ENCODE measurements around the gene AQP9. TPM values are rescaled to one million over a fixed set of nuclear protein-coding genes. Genes with fewer than 3 reads are reported as not detected.
A peak's percentile ranks its signal among the peaks of the same experiment; 100 is the strongest.

The AQP9 gene
- total RNA-seq, 1 donor from 2014 or later: not detected

DNA sequence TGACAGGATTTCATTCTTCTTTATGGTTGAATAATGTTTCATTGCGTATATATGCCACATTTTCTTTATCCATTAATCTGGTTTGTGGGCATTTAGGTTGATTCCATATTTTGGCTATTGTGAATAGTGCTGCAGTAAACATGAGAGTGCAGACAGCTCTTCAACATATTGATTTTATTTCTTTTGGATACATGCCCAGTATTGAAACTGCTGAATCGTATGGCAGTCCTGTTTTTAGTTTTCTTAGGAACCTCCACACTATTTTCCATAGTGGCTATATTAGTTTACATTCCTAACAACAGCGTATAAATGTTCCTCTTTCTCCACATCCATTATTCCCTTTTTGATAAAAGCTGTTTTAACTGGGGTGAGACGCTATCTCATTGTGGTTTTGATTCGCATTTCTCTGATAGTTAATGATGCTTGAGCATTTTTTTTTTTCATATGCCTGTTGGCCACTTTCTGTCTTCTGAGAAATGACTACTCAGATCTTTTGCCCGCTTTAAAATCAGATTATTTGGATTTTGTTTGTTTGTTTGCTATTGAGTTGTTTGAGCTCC, 21.7 kb downstream of the AQP9 start:
- H3K4me1 Mint-ChIP-seq: peaks cover 34% of the 10 kb centered on the region
- peaks cover 7% of the 10 kb centered on the region for H3K27me3 Mint-ChIP-seq (ENCODE audit: low read depth)
- DNase-seq (ENCODE audit: low spot score in 2 of 2, unreplicated experiment in 2 of 2): no peak
- no peaks in the 10 kb centered on the region for H3K9me3 Mint-ChIP-seq
- no peak overlapping the region for H3K27ac Mint-ChIP-seq
- TF ChIP-seq, protein P1, sequence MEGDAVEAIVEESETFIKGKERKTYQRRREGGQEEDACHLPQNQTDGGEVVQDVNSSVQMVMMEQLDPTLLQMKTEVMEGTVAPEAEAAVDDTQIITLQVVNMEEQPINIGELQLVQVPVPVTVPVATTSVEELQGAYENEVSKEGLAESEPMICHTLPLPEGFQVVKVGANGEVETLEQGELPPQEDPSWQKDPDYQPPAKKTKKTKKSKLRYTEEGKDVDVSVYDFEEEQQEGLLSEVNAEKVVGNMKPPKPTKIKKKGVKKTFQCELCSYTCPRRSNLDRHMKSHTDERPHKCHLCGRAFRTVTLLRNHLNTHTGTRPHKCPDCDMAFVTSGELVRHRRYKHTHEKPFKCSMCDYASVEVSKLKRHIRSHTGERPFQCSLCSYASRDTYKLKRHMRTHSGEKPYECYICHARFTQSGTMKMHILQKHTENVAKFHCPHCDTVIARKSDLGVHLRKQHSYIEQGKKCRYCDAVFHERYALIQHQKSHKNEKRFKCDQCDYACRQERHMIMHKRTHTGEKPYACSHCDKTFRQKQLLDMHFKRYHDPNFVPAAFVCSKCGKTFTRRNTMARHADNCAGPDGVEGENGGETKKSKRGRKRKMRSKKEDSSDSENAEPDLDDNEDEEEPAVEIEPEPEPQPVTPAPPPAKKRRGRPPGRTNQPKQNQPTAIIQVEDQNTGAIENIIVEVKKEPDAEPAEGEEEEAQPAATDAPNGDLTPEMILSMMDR (IDR thresholded peaks at IDR 0.05; ENCODE audit: unreplicated experiment): no peak
- no peak overlapping the region for H3K4me3 Mint-ChIP-seq
- no peaks in the 10 kb centered on the region for H3K36me3 Mint-ChIP-seq

DNA sequence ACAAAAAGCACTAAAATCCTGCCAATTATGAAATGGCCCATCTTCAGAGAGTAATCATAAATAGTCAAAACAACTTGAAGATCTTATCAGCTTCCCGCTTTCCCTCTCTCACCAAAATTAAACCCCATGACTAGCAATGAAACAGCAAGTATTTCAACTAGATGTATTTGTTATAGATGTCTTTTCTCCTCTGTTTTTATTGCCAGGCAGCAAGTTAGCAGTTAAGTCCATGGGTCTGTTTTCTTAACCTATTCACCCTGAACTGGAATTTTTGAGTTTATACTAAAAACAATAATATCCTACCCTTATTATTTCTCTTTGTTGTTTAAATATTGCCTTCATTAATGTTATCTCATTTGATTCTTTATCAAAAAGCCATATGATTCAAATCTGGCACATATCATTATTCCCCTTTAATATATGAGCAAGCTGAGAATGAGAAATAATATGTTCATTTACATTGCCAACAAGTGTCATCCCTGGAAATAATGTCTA, 23.3 kb downstream of the AQP9 start:
- no peak overlapping the region for H3K4me3 Mint-ChIP-seq
- H3K27me3 Mint-ChIP-seq (ENCODE audit: low read depth): peaks cover 7% of the 10 kb centered on the region
- H3K36me3 Mint-ChIP-seq: no peaks in the 10 kb centered on the region
- H3K4me1 Mint-ChIP-seq: peaks cover 45% of the 10 kb centered on the region
- no peaks in the 10 kb centered on the region for H3K9me3 Mint-ChIP-seq
- DNase-seq (ENCODE audit: low spot score in 2 of 2, unreplicated experiment in 2 of 2): no peak
- no peak overlapping the region for H3K27ac Mint-ChIP-seq
- TF ChIP-seq, protein P1 (IDR thresholded peaks at IDR 0.05; ENCODE audit: unreplicated experiment): no peak

DNA sequence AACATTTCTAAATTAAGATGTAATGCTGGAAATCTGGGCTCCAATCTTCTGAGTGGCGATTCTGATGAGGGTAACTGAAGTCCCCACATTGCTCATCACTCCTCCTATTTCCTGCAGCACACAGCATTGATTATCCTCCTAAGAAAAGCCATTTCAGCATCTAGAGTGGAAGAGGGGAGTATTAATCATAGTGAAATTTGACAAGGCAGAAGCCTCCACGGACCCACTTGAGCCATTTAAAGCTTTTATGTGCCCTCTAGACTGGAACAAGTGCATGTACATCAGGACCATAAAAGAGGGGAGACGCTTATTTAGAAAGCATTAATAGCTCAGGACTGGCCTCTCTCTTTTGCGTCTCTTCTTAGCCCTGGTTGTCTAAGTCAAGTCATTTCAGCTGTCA, 25.8 kb downstream of the AQP9 start:
- H3K36me3 Mint-ChIP-seq: no peaks in the 10 kb centered on the region
- peaks cover 18% of the 10 kb centered on the region for H3K27me3 Mint-ChIP-seq (ENCODE audit: low read depth)
- no peak for DNase-seq (ENCODE audit: low spot score in 2 of 2, unreplicated experiment in 2 of 2)
- H3K9me3 Mint-ChIP-seq: no peaks in the 10 kb centered on the region
- H3K4me1 Mint-ChIP-seq: peaks cover 48% of the 10 kb centered on the region
- H3K27ac Mint-ChIP-seq: no peak overlapping the region
- TF ChIP-seq, protein P1 (IDR thresholded peaks at IDR 0.05; ENCODE audit: unreplicated experiment): no peak
- H3K4me3 Mint-ChIP-seq: no peak overlapping the region

DNA sequence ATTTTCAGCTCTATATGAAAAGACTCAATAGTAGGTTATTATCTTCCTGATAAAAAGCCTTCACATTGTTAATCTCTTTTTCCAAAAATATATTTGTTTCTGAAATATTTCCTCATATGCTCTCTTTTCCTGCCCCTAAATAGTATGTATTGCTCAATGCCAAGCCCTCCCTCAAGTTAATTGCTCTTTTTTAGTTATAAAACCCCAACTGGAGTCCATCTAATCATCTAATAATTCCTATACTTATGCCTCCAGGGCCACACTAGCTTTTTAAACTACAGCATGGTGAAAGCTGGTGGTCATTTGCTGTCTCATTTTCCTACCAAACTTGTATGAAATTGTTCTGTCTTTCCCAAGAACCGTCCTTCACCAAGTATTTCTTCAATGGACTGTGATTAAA, 26.7 kb downstream of the AQP9 start:
- Mint-ChIP-seq H3K9me3 (no peaks in the 10 kb centered on the region), H3K36me3 (no peaks in the 10 kb centered on the region), H3K27ac (no peak overlapping the region), H3K4me3 (no peak overlapping the region), H3K27me3 (ENCODE audit: low read depth) (peaks cover 18% of the 10 kb centered on the region), H3K4me1 (peaks cover 44% of the 10 kb centered on the region)
- TF ChIP-seq, protein P1 (IDR thresholded peaks at IDR 0.05; ENCODE audit: unreplicated experiment): no peak
- DNase-seq (ENCODE audit: low spot score in 2 of 2, unreplicated experiment in 2 of 2): no peak

DNA sequence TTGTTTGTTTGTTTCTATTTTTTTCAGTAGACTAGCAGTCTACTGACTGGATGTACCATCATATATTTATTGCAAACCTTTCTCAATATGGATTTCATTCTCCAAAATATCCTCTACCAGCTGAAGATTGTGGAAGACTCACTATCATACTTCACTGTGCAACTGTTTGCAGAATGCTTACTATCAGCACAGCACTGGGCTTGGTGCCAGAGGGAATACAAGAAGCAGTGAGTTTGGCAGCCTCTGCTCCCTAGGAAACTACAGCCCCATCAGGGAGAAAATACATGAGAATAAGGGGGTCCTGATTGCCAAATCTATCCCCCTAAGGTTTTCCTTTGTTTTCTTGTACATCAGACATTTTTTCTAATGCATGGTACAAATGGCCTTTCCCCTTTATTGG, 27.5 kb downstream of the AQP9 start:
- H3K27me3 Mint-ChIP-seq (ENCODE audit: low read depth): peaks cover 18% of the 10 kb centered on the region
- H3K4me1 Mint-ChIP-seq: peaks cover 38% of the 10 kb centered on the region
- no peak overlapping the region for H3K27ac Mint-ChIP-seq
- TF ChIP-seq, protein P1 (IDR thresholded peaks at IDR 0.05; ENCODE audit: unreplicated experiment): no peak
- no peaks in the 10 kb centered on the region for H3K9me3 Mint-ChIP-seq
- DNase-seq (ENCODE audit: low spot score in 2 of 2, unreplicated experiment in 2 of 2): peak; percentile 61 to 63
- no peak overlapping the region for H3K4me3 Mint-ChIP-seq
- no peaks in the 10 kb centered on the region for H3K36me3 Mint-ChIP-seq

Data from mesothelial cell of epicardium (in vitro differentiated cells).